HG03457 (cell line): ENCODE results near the gene ELOF1.
"Not testable (repeated sequence)": the region's sequence is repeated elsewhere in the genome, so short reads cannot be mapped to it uniquely, and the experiment has no call there.

Experiments used
- ATAC-seq: cut with Tn5 transposase; IDR thresholded peaks from one replicate; pipeline ENCODE4 v1.9.1; 2021; ENCODE audit warnings: moderate number of reproducible peaks; ENCODE audit not compliant: unreplicated experiment

The ELOF1 gene

DNA sequence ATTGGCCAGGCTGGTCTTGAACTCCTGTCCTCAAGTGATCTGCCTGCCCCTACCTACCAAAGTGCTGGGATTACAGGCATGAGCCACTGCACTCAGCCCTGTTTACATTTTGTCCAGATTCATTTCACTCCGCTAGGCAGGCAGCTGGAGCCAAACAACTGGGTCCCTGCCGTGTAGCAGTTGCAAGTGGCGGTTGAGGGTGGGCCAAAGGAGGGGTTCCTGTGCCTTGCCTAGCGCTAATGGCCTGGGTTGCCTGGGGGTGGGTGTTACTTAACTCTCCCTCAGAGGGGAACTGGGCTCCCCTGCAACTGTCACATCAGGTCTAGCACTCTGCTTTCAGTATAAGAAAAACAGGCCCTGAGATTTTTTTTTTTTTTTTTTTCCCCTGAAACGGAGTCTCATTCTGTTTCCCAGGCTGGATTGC is 11.0 kb upstream of the ELOF1 start:
- ATAC-seq: no peak

DNA sequence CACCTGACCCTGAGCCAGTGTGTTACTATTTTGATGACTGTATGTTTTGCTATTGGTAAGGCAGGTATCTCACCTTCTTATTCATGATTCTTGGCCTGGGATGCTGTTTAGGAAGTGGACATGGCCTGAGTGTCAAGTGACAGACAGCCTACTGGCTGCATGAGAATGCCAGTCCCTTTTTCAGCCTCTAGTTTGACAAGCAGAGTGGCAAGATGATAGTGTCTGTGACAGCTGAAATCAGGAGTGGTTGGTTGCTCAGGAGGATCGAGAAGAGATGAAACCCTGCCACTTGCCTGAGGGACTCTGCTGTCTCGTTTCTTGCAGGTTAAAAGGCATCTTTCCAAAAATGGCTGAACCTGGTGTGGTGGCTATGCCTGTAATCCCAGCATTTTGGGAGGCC is 7.1 kb upstream of the ELOF1 start:
- no peak for ATAC-seq

DNA sequence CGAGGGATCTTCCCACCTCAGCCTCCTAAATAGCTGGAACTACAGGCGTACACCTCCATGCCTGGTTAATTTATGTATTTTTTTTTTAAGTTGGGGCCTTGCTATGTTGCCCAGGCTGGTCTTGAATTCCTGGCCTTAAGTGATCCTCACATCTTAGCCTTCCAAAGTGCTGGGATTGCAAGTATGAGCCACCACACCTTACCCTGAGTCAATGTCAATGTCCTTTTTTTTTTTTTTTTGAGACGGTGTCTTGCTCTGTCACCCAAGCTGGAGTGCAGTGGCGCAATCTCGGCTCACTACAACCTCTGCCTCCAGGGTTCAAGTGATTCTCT is 6.6 kb upstream of the ELOF1 start:
- ATAC-seq: not testable (repeated sequence)

DNA sequence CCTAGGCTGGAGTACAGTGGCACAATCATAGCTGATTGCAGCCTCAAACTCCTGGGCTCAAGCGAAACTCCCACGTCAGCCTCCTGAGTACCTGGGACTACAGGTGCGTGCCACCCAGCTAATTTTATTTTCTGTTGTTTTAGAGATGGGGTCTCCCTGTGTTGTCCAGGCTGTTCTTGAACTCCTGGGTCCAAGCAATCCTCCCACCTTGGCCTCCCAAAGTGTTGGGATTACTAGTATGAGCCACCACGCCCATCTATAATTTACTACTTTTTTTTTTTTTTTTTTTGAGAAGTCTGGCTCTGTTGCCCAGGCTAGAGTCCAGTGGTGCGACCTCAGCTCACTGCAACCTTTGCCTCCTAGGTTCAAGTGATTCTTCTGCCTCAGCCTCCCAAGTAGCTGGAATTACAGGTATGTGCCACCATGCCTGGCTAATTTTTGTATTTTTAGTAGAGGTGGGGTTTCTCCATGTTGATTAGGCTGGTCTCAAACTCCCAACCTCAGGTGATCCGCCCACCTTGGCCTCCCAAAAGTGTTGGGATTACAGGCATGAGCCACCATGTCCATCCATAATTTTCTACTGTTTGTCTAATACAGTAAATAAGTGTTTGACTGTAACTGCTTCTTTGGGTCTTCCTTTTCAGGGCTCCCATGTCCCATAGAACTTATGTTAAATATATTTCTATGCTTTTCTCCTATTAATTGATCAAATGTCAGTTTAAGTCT is 5.2 kb upstream of the ELOF1 start:
- ATAC-seq: not testable (repeated sequence)

DNA sequence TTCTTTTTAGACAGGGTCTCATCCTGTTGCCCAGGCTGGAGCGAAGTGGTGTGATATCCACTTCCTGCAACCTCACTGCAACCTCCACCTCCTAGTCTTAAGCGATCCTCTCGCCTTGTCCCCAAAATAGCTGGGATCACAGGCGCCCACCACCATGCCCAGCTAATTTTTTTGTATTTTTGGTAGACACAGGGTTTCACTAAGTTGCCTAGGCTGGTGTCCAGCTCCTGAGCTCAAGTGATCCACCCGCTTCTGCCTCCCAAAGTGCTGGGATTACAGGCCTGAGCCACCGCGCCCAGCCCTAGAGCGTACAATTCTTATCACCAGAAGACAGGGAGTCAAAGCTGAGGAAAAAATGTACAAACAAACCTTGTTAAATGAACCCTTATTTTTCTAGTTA is 4.5 kb upstream of the ELOF1 start:
- no peak for ATAC-seq

DNA sequence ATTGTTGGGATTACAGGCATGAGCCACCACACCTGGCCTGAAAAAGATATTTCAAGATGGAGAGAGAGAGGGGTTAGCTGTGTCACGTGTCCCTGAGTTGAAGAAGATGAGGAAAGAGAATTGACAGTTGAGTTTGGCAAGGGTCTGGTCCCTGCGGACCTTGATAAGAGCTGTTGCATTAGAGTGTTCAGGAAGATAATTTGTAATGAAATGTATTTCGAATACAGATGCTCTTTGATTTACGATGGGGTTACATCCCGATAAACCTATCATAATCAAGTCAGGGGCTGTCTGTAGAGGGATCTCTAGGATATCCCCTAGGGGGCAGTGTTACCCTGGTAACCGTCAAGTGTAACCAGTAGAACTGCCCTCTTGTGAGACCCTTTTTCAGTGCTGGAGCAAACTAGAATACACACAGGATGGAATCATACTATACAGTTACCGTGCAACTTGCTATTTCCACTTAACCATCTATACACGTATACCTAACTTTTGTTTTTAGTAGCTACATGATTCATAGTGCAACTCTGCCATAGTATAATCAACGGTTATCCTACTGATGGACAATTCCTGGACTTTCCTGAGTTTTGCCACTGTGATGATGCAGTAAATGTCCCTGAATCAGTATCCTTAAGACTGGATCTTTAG is 1.5 kb upstream of the ELOF1 start:
- ATAC-seq: no peak

DNA sequence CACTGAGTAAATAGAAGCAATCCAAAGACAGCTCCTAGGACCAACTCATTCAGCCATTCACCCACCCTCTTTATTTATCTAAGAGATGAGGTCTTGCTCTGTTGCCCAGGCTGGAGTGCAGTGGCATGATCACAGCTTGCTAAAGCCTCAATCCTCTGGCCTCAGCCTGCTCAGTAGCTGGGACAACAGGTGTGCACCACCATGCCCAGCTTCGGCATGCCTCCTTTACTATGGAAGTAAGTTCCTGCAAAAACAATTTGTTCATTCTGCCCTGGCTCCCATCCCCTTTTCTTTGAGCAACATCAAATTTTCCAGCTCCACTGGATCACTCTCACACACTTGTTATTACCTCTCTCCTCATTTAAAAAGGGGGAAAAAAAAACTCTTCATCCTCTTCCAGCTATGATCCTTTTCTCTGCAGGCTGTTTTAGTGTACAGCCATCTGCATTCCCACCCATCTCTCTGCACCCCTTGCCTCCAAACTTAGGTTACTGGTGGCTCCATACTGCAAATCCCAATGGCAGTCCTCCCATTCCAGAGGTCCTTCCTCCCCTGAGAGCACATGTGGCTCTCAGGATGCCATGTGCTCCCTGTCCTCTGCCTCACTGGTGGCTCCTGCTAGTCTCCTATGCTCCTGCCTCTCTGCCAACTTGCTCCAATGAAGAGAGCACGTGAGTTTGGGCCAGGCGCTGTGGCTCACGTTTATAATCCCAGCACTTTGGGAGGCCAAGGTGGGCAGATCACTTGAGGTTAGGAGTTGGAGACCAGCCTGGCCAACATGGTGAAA is 2.2 kb downstream of the ELOF1 start:
- no peak for ATAC-seq

DNA sequence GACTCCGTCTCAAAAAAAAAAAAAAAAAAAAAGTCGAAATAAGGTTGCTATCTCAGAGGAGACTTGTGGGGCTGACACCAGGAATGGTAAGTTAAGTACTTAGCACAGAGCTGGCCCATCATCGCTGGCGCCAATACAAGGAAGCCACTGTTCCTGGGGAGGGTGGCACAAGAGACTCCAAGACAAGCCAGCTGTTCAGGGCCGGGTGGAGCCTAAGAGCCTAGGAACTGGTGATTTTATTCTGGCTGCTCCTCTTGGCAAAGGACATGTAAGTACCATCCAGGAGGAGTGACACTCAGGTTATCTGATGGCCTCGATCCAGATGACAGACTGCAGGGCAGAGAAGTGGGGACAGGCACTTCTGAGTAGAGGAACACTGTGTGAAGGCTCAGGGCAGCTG is 3.8 kb downstream of the ELOF1 start:
- ATAC-seq: no peak

DNA sequence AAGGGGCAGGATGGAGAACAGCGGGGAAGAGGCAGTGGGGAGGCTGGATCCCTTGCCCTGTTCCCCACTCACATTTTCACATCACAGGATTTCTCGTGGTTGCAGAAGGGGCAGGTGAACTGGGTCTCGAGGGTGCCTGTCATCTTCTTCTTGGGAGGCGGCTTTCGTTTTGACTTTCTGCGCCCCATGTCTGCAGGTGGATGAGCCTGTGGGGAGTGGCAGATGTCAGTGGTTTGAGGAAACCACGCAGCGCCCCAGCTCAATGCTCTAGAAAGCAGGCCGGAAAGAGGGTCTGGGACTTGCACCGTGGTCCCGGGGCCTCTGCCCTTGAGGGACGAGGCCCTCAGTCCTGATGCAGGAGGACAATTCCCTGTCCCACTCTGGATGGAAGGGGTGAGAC is 4.9 kb downstream of the ELOF1 start:
- ATAC-seq: no peak

DNA sequence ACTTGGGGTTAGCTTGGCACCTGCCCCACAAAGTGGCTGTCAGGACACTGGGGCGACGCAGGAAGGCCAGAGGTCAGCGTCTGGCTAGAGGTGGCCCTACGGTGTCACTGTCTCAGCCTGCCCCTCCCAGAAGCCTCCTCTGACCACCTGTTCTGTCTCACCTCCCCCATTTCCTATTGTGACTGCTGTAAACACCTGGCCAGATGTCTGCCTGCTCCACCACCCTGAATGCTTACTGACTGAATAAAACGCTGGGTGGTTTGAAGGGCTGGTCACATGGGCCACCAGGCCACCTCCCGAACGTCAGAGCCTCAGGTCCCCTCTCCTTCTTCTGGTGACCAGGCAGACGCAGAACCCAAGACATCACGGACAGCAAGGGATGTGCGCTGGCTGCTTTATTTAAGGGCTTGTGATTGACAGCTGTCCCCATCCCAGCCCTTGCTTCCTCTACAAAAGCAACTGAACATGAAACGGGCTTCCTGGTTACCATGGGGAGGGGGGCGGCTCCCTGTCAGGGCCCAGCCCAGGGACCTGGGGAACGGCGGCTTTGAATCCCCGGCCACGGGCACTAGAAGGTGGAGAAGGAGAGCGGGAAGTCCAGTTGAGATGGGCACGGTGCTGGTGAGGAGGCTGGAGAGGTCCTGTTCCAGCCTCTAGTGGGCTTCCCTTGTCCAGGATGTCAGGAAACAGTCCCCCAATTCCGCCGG is 6.2 kb downstream of the ELOF1 start:
- ATAC-seq: no peak

DNA sequence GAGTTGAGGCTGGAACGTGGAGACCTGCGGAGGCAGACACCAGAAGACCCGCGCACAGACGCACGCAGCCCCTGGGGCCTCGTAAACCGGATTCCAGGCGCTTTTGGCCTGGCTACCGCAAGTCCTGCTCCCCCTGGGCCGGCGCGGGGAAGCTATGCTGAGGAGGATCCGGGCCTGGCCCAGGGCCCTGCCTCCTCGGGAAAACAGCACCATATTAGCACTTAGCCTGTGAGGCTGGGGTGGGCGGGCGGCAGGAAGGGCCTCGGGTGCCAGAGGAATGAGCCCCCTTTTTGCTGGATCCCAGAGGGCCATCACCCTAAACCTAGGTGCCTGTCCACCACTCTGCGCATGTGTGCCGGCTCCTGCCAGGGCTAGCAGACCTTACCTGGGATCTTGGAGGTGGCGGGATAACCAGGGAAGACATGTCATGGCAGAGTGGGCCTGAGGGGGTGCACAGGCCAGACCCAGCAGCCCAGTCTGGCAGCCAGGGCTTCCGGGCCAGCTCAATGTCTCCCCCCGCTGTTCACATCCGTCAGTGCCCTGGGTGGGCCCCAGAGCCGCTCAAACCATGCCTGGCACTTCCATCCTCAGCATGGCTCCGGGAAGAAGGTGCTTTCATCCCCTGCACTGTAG is 7.3 kb downstream of the ELOF1 start:
- ATAC-seq: no peak

DNA sequence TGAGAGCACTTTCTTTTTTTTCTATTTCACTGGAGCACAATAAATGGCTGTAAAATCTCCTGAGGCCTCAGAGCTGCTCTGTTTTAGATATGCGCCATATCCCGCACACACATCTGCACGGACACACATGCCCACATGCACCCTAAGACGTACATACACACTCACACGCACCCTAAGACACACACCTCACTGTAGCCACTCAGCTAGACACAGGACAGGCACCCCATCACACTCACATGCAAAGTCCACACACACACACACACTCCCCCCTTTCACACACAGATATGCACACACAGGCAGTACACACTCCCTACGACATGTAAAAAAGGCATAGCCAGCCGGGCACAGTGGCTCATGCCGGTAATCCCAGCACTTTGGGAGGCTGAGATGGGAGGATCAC is 8.8 kb downstream of the ELOF1 start:
- no peak for ATAC-seq

DNA sequence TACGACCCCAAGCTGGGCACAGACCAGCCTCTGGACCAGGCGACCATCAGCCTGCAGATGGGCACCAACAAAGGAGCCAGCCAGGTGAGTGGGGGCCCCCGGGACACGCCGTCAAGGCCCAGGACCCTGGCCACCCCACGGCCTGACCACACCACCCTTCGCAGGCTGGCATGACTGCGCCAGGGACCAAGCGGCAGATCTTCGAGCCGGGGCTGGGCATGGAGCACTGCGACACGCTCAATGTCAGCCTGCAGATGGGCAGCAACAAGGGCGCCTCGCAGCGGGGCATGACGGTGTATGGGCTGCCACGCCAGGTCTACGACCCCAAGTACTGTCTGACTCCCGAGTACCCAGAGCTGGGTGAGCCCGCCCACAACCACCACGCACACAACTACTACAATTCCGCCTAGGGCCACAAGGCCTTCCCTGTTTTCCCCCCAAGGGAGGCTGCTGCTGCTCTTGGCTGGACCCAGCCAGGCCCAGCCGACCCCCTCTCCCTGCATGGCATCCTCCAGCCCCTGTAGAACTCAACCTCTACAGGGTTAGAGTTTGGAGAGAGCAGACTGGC is 9.6 kb downstream of the ELOF1 start:
- ATAC-seq: no peak

DNA sequence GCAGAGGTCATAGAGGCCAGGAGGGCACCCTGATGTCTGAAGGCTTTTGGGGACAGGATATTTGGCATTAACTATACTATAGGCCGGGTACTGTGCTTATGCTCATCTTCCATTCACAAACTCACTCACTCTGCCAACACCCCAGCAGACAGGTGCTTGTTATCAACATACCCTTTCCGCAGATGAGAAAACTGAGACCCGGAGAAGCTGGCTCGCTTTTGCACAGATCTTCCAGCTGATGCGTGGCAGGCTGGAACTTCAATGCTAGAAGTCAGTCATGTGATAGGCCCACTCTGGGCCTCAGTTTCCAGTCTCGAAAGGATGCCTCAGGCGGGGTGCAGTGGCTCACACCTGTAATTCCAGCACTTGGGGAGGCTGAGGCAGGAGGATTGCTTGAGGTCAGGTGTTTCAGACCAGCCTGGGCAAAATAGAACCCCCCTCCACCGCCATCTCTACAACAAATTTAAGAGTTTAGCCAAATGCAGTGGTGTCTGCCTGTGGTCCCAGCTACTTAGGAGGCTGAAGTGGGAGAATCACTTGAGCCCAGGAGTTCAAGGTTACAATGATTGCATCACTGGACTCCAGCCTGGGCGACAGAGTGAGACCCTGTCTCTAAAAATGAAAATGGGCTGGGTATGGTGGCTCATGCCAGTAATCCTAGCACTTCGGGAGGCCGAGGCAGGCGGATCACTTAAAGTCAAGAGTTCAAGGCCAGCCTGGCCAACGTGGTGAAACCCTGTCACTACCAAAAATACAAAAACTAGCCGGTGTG is 10.9 kb downstream of the ELOF1 start:
- ATAC-seq: no peak

DNA sequence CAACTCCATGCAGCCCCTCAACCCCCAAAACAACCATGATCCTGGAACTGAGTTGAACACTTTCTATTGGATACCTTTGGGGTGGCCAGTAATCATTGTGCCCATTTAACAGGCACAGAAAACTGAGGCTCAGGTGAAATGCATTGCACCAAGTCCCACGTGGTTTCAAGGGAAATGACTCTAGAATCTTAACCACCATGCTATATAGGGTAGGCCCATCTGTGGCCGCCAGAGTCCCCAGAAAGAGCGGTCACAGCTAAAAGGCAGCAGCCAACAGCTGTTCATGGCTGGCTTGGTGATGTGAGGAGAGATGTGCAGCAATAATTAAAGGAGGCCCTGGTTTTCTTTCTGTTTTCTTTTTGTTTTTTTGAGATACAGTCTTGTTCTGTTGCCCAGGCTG is 17.8 kb downstream of the ELOF1 start:
- no peak for ATAC-seq

DNA sequence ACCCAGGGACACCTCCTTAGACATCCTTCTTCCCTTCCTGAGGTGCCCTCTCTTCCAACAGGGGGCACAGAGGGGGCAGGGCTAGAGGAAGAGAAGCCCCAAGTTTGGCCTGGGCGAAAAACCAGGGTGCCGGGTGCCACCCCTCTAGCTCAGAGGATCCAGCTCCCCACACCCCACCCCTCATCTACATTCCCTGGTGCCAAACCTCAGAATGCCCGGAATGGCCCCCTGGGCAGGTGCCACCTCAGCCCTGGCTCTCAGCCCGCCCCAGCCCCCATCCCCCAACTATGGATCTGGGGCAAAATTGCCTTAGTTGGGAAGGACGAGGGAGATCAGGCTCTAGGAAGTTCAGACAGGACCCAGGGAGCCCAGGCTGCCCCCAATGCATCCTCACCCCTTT is 18.4 kb downstream of the ELOF1 start:
- no peak for ATAC-seq

DNA sequence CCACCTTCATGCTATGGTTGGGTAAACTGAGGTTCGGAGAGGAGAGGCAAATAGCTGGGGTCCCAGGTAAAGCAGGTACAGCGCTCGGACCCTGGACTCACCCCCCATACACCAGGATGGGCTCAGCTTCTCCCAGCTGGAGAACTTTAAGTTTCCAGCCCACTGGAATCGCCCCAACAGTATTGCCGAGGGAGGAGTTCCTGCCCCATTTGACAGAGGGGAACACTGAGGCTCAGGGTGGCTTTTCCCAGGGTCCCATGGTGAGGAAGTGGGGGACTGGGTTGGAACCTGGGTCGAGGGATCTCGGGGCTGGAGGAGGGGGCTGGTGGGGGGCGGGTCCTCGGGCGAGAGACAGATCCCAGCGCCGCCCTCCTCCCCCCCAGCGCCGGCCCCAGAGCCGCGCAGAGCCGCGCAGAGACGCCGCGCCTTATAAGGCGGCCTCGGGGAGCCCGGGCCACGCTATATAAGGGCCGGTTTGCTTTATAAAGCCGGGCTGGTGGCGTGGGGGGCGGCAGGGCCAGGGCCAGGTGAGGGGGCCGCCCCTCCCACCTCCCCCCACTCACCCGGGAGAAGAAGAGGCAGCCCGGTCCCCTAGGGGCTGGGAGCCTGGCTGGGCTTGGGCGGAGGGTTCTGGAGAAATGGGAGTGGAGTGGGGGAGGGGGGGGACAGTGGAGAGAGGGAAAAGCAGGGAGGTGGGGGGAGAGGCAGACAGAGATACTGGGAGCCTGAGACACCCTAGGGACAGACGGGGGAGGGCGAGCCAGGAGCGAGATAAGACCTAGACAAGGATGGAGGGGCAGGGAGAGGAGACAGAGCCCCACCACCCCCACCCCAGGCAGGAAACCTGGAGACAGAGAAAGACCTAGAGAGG is 19.3 kb downstream of the ELOF1 start:
- ATAC-seq: no peak

DNA sequence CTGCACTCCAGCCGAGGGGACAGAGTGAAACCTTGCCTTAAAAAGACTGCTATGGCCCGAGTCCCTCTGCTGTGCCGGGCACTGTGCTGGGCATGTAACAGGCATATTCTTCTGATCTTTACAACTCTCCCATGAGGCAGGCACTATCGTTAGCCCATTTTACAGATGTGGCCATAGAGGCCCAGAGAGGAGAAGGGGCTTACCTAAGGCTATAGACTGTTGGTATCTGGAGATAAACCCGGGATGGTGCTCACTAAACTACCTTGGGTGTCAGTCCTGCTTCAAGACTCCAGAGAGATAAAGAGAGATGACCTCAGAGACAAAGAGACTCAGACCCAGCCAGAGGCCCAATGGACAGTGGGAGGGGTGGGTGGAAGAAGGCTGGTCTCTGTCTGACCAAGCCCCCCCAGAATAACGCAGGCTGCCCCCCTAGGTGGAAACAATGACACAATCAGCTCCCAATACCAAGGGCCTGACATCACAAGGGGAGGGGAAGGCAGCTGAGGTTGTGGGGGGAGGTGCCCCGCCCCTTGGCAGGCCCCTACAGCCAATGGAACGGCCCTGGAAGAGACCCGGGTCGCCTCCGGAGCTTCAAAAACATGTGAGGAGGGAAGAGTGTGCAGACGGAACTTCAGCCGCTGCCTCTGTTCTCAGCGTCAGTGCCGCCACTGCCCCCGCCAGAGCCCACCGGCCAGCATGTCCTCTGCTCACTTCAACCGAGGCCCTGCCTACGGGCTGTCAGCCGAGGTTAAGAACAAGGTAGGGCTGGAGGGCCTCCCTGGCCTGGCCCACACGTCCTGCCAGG is 20.6 kb downstream of the ELOF1 start, which contains the start of gene CNN1:
Gene CNN1, plus strand, starts transcription at position 620 of the 805 bp plus-strand sequence. Its CDS starts 77 bp downstream, at position 697.
- no peak for ATAC-seq
